ENCODE results near the gene OMP. TPM values are rescaled to one million over a fixed set of nuclear protein-coding genes. Genes with fewer than 3 reads are reported as not detected.
A peak's percentile ranks its signal among the peaks of the same experiment; 100 is the strongest.

The OMP gene
- total RNA-seq, 2 donors from 2014 or later = not detected

DNA sequence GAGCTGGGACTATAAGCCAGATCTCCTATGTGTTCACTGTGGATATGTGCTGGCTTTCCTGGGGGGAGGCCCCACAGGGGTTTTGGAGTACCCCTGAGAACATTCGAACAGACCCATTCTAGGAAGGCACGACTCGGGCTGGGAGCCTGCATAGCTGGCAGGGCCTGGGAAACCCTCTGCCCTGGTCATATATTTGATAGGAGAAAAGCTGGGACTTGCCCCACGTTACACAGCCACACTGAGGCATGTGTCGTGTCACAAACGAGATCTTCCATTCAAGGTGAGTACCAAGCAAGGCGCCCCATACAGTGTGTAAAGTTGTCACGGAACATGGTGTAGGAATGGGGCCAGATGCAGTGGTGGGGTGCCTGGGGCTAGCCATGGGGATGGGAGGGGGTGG, 36.6 kb downstream of the OMP start:
- intact Hi-C loops (cut with DNase I) = no loop called here
- TF ChIP-seq, protein P1, sequence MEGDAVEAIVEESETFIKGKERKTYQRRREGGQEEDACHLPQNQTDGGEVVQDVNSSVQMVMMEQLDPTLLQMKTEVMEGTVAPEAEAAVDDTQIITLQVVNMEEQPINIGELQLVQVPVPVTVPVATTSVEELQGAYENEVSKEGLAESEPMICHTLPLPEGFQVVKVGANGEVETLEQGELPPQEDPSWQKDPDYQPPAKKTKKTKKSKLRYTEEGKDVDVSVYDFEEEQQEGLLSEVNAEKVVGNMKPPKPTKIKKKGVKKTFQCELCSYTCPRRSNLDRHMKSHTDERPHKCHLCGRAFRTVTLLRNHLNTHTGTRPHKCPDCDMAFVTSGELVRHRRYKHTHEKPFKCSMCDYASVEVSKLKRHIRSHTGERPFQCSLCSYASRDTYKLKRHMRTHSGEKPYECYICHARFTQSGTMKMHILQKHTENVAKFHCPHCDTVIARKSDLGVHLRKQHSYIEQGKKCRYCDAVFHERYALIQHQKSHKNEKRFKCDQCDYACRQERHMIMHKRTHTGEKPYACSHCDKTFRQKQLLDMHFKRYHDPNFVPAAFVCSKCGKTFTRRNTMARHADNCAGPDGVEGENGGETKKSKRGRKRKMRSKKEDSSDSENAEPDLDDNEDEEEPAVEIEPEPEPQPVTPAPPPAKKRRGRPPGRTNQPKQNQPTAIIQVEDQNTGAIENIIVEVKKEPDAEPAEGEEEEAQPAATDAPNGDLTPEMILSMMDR (IDR thresholded peaks at IDR 0.05) = no peak
- no peak for TF ChIP-seq POLR2A (IDR thresholded peaks at IDR 0.05)

DNA sequence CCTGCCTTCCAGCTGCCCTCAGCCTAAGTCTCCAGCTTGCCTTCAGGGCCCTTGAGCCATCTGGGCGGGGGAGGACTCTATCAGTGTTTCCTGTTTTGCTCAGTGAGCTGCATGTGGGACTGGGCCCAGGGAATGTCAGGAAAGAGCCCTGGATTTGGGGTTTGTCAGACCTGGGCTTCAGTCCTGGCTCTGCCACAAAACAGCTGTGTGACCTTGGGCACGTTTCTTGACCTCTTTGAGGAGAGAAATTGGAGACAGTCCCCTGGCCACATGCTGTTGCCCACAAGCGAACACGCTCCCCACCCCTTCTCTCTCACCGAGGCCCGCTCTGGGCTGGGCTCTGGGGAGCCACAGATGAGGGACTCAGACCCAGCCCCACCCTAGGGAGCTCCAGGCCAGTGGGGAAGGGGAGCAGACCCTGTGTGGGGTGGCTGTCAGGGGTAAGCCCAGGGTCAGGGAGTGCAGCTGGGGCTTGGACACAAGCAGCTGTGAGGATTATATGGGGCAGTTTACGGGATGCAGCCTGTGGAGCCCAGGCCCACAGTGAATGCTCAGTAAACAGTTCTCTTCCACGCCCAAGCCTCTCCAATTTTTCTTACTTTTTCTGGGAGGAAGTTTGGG, 37.7 kb downstream of the OMP start:
- H3K36me3 ChIP-seq (replicated peaks in 1 of 2; ENCODE audit: insufficient read depth in 1 of 2, low read depth in 2 of 2) = no peaks in the 10 kb centered on the region
- intact Hi-C loops (cut with DNase I) = no loop called here
- TF ChIP-seq, protein P1 (IDR thresholded peaks at IDR 0.05) = no peak
- TF ChIP-seq POLR2A (IDR thresholded peaks at IDR 0.05) = no peak
- DNase-seq = peak; percentile 37 to 82 (median 48)
- no peak overlapping the region for H3K4me3 ChIP-seq
- ATAC-seq = peak; percentile 58
- peak overlapping the region; percentile 34 to 50 (median 46) for H3K27ac ChIP-seq
- no peaks in the 10 kb centered on the region for H3K9me3 ChIP-seq
- H3K27me3 ChIP-seq = no peaks in the 10 kb centered on the region
- peaks cover 17% of the 10 kb centered on the region for H3K4me1 ChIP-seq
- WGBS, 2 donors = 65 to 73% methylated on average over 8 of the region's 8 CpGs

More for the DNA sequence above, 36.6 kb downstream of the OMP start:
- 91 to 94% methylated on average over 8 of the region's 8 CpGs for WGBS, 2 donors
- DNase-seq = no peak
- no peak for ATAC-seq
- no peaks in the 10 kb centered on the region for H3K36me3 ChIP-seq (replicated peaks in 1 of 2; ENCODE audit: insufficient read depth in 1 of 2, low read depth in 2 of 2)
- no peaks in the 10 kb centered on the region for H3K9me3 ChIP-seq
- peaks cover 17% of the 10 kb centered on the region for H3K4me1 ChIP-seq
- H3K27ac ChIP-seq = no peak overlapping the region
- H3K27me3 ChIP-seq = no peaks in the 10 kb centered on the region
- H3K4me3 ChIP-seq = no peak overlapping the region

DNA sequence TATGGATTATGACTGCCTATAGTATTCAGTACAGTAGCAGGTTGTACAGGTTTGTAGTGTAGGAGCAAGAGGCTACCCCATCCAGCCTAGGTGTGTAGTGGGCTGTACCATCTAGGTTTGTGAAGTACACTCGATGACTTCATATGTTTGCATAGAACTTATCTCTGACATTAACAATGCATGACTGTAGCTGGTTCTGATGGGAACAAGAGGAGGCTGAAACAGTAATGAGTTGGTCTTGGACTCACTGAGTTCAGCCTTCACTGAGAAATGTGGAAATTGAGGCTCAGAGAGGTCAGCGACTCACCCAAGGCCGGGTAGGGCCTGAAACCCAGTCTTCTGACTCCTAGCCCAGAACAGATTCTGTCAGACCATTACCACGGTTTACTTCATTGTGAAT, 38.4 kb downstream of the OMP start:
- Histone ChIP-seq H3K4me3 (no peak overlapping the region), H3K27ac (peak overlapping the region in 2 of 4 donors; percentile 47 to 50), H3K9me3 (no peaks in the 10 kb centered on the region), H3K4me1 (peaks cover 17% of the 10 kb centered on the region), H3K36me3 (replicated peaks in 1 of 2; ENCODE audit: insufficient read depth in 1 of 2, low read depth in 2 of 2) (no peaks in the 10 kb centered on the region), H3K27me3 (no peaks in the 10 kb centered on the region)
- no peak for TF ChIP-seq POLR2A (IDR thresholded peaks at IDR 0.05)
- TF ChIP-seq, protein P1 (IDR thresholded peaks at IDR 0.05) = no peak
- WGBS, 2 donors = 78 to 81% methylated on average over 4 of the region's 4 CpGs
- peak in 1 of 4 donors; percentile 35 for DNase-seq
- ATAC-seq = peak; percentile 78
- intact Hi-C loops (cut with DNase I) = no loop called here

DNA sequence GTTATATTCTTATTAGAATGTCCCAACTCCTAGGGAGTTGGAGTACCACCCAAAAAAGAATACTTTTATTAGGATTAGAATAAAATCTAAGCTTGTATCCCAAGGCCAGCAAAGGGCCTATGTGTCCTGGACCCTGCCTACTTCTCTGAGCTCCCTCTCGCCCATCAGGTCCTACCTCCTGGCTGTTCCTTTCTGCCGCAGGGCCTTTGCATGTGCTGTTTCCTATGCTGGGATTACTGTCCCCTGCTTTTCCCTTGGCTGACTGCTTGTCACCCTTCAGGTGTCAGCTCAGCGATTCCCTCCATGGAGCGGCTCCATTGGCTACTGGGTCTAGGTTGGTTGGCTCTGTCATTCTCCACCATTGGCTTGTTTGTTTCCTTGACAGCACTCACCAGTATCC, 38.8 kb downstream of the OMP start:
- intact Hi-C loops (cut with DNase I) = no loop called here
- H3K4me1 ChIP-seq = peaks cover 17% of the 10 kb centered on the region
- no peak overlapping the region for H3K4me3 ChIP-seq
- no peaks in the 10 kb centered on the region for H3K27me3 ChIP-seq
- no peaks in the 10 kb centered on the region for H3K9me3 ChIP-seq
- no peaks in the 10 kb centered on the region for H3K36me3 ChIP-seq (replicated peaks in 1 of 2; ENCODE audit: insufficient read depth in 1 of 2, low read depth in 2 of 2)
- WGBS, 2 donors = 98% methylated on average over 4 of the region's 4 CpGs
- H3K27ac ChIP-seq = peak overlapping the region in 1 of 4 donors; percentile 47
- no peak for ATAC-seq
- no peak for DNase-seq
- no peak for TF ChIP-seq POLR2A (IDR thresholded peaks at IDR 0.05)
- TF ChIP-seq, protein P1 (IDR thresholded peaks at IDR 0.05) = no peak

Data from body of pancreas (tissue), 4 donors.